SK-N-SH treated with all-trans-retinoic acid at 6 μM for 48 hours (cell line): Measurements from ENCODE around the gene CAPN1.

Experiments
- ATAC-seq: fragments of 200-7000 bp; cut with Tn5 transposase; 3 replicates; pipeline ENCODE4 v1.9.1; 2020; ENCODE audit warnings: mild to moderate bottlenecking, moderate library complexity
- ARNTL ChIP-seq: fragments of 450-650 bp; formaldehyde crosslinking; IDR thresholded peaks from 2 replicates; pipeline ENCODE4 v1.5.0; 2020; ENCODE audit warnings: low read depth, mild to moderate bottlenecking, moderate library complexity, borderline replicate concordance
- BACH2 ChIP-seq: fragments of 250-450 bp; sonication (Bioruptor Pico); IDR thresholded peaks from 2 replicates; pipeline ENCODE4 v1.9.0; 2021; ENCODE audit warnings: mild to moderate bottlenecking, borderline replicate concordance
- CREB5 ChIP-seq: fragments of 250-450 bp; sonication (Bioruptor Pico); IDR thresholded peaks from 2 replicates; pipeline ENCODE4 v1.5.1; 2020; ENCODE audit warnings: low read depth, mild to moderate bottlenecking, moderate library complexity
- CSDC2 ChIP-seq: fragments of 250-450 bp; sonication (Bioruptor Pico); IDR thresholded peaks from 2 replicates; pipeline ENCODE4 v1.5.0; 2020; ENCODE audit warnings: mild to moderate bottlenecking, moderate library complexity
- CSRNP3 ChIP-seq: fragments of 250-450 bp; sonication (Bioruptor Pico); IDR thresholded peaks from 2 replicates; pipeline ENCODE4 v1.5.1; 2021; ENCODE audit warnings: mild to moderate bottlenecking, moderate library complexity
- ESRRG ChIP-seq: fragments of 250-450 bp; sonication (Bioruptor Pico); IDR thresholded peaks from 2 replicates; pipeline ENCODE4 v1.6.1; 2021; ENCODE audit warnings: mild to moderate bottlenecking
- GLIS3 ChIP-seq: fragments of 250-450 bp; sonication (Bioruptor Pico); IDR thresholded peaks from 2 replicates; pipeline ENCODE4 v1.5.0; 2020; ENCODE audit warnings: mild to moderate bottlenecking, moderate library complexity
- ISL1 ChIP-seq: fragments of 250-450 bp; sonication (Bioruptor Pico); IDR thresholded peaks from 2 replicates; pipeline ENCODE4 v2.1.2; 2022; ENCODE audit warnings: mild to moderate bottlenecking, moderate library complexity
- PPARA ChIP-seq: fragments of 250-450 bp; sonication (Bioruptor Pico); IDR thresholded peaks from 2 replicates; pipeline ENCODE4 v1.5.0; 2020; ENCODE audit warnings: mild to moderate bottlenecking, borderline replicate concordance
- RARB ChIP-seq: fragments of 250-450 bp; sonication (Bioruptor Pico); IDR thresholded peaks from 2 replicates; pipeline ENCODE4 v1.8.0; 2021; ENCODE audit warnings: mild to moderate bottlenecking, moderate library complexity
- SNAI2 ChIP-seq: fragments of 250-450 bp; sonication (Bioruptor Pico); IDR thresholded peaks from 2 replicates; pipeline ENCODE4 v1.5.0; 2020; ENCODE audit warnings: mild to moderate bottlenecking, moderate library complexity
- TCF4 ChIP-seq: fragments of 250-450 bp; sonication (Bioruptor Pico); IDR thresholded peaks from 2 replicates; pipeline ENCODE4 v1.8.0; 2021; ENCODE audit warnings: mild to moderate bottlenecking, moderate library complexity, borderline replicate concordance
- TOX ChIP-seq: fragments of 250-450 bp; sonication (Bioruptor Pico); IDR thresholded peaks from 2 replicates; pipeline ENCODE4 v1.8.0; 2021; ENCODE audit warnings: mild to moderate bottlenecking, moderate library complexity, borderline replicate concordance
- ZC3H10 ChIP-seq: fragments of 250-450 bp; sonication (Bioruptor Pico); IDR thresholded peaks from 2 replicates; pipeline ENCODE4 v1.5.1; 2021; ENCODE audit warnings: mild to moderate bottlenecking, moderate library complexity
- ZFP3 ChIP-seq: fragments of 250-450 bp; sonication (Bioruptor Pico); IDR thresholded peaks from 2 replicates; pipeline ENCODE4 v1.5.0; 2020; ENCODE audit warnings: mild to moderate bottlenecking, moderate library complexity
- ZFP30 ChIP-seq: fragments of 450-650 bp; formaldehyde crosslinking; IDR thresholded peaks from 2 replicates; pipeline ENCODE4 v1.5.0; 2022; ENCODE audit warnings: mild to moderate bottlenecking, moderate library complexity
- ZNF565 ChIP-seq: fragments of 450-650 bp; formaldehyde crosslinking; conservative IDR thresholded peaks from 2 replicates; pipeline ENCODE4 v1.5.0; 2020; ENCODE audit warnings: low read depth, mild to moderate bottlenecking, moderate library complexity
- ZNF70 ChIP-seq: fragments of 450-650 bp; formaldehyde crosslinking; IDR thresholded peaks from 2 replicates; pipeline ENCODE4 v1.5.0; 2020; ENCODE audit warnings: mild to moderate bottlenecking, moderate library complexity
- ZNF8 ChIP-seq: fragments of 450-650 bp; formaldehyde crosslinking; IDR thresholded peaks from 2 replicates; pipeline ENCODE4 v1.5.0; 2020; ENCODE audit warnings: mild to moderate bottlenecking, moderate library complexity
- TF ChIP-seq, protein P1 (sequence below): fragments of 250-450 bp; sonication (Bioruptor Pico); IDR thresholded peaks from 2 replicates; pipeline ENCODE4 v1.8.0; 2021; ENCODE audit warnings: low read depth, mild to moderate bottlenecking, moderate library complexity, borderline replicate concordance
- TF ChIP-seq, protein P2 (sequence below): fragments of 250-450 bp; sonication (Bioruptor Pico); IDR thresholded peaks from 2 replicates; pipeline ENCODE4 v1.8.0; 2020; ENCODE audit warnings: mild to moderate bottlenecking, moderate library complexity, borderline replicate concordance
- TF ChIP-seq, protein P3 (sequence below): fragments of 250-450 bp; sonication (Bioruptor Pico); IDR thresholded peaks from 2 replicates; pipeline ENCODE4 v1.5.0; 2020; ENCODE audit warnings: mild to moderate bottlenecking, moderate library complexity

CAPN1 gene

DNA sequence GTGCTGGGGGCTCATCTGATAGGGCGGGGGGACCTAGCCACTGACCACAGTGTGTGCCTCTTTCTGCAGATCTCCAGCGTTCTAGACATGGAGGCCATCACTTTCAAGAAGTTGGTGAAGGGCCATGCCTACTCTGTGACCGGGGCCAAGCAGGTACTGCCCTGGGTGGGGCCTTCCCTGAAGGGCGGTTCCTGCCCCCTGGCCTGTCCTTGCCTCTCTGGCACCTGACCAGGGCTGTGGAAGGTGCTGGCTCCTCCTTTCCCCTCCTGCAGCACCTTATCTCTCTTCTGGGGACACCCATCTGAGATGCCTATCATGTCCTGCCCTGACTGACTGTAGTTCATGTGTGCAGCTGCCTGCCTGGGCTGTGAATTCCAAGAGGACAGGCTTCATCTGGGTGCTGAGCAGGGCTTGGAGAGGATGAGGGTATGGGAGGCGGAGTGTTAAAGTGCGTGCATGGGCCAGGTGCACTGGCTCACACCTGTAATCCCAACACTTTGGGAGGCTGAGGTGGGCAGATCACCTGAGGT, 5.5 kb downstream of the CAPN1 start:
- ATAC-seq: no peak
- no peak for TF ChIP-seq CSDC2 (CRISPR knock-in tag)
- TF ChIP-seq ZC3H10: no peak
- no peak for TF ChIP-seq ISL1 (CRISPR knock-in tag)
- TF ChIP-seq RARB (CRISPR knock-in tag): no peak
- no peak for TF ChIP-seq ESRRG (CRISPR knock-in tag)
- TF ChIP-seq ARNTL (CRISPR knock-in tag): no peak
- no peak for TF ChIP-seq SNAI2 (CRISPR knock-in tag)
- no peak for TF ChIP-seq TOX (CRISPR knock-in tag)
- TF ChIP-seq BACH2 (CRISPR knock-in tag): no peak
- TF ChIP-seq TCF4 (CRISPR knock-in tag): no peak

GRCh38 chr11:65187971-65188461, 6.3 kb downstream of the CAPN1 start:
- no peak for TF ChIP-seq SNAI2 (CRISPR knock-in tag)
- TF ChIP-seq ZC3H10: no peak
- TF ChIP-seq ZNF565 (CRISPR knock-in tag): no peak
- TF ChIP-seq, protein P1, sequence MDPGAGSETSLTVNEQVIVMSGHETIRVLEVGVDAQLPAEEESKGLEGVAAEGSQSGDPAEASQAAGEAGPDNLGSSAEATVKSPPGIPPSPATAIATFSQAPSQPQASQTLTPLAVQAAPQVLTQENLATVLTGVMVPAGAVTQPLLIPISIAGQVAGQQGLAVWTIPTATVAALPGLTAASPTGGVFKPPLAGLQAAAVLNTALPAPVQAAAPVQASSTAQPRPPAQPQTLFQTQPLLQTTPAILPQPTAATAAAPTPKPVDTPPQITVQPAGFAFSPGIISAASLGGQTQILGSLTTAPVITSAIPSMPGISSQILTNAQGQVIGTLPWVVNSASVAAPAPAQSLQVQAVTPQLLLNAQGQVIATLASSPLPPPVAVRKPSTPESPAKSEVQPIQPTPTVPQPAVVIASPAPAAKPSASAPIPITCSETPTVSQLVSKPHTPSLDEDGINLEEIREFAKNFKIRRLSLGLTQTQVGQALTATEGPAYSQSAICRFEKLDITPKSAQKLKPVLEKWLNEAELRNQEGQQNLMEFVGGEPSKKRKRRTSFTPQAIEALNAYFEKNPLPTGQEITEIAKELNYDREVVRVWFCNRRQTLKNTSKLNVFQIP (CRISPR knock-in tag): no peak
- TF ChIP-seq ZNF70: no peak
- no peak for TF ChIP-seq PPARA (CRISPR knock-in tag)
- TF ChIP-seq GLIS3 (CRISPR knock-in tag): no peak
- no peak for TF ChIP-seq CSRNP3 (CRISPR knock-in tag)
- TF ChIP-seq, protein P2, sequence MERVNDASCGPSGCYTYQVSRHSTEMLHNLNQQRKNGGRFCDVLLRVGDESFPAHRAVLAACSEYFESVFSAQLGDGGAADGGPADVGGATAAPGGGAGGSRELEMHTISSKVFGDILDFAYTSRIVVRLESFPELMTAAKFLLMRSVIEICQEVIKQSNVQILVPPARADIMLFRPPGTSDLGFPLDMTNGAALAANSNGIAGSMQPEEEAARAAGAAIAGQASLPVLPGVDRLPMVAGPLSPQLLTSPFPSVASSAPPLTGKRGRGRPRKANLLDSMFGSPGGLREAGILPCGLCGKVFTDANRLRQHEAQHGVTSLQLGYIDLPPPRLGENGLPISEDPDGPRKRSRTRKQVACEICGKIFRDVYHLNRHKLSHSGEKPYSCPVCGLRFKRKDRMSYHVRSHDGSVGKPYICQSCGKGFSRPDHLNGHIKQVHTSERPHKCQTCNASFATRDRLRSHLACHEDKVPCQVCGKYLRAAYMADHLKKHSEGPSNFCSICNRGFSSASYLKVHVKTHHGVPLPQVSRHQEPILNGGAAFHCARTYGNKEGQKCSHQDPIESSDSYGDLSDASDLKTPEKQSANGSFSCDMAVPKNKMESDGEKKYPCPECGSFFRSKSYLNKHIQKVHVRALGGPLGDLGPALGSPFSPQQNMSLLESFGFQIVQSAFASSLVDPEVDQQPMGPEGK: no peak
- no peak for TF ChIP-seq TOX (CRISPR knock-in tag)
- no peak for TF ChIP-seq ARNTL (CRISPR knock-in tag)
- TF ChIP-seq TCF4 (CRISPR knock-in tag): no peak
- ATAC-seq: no peak

DNA sequence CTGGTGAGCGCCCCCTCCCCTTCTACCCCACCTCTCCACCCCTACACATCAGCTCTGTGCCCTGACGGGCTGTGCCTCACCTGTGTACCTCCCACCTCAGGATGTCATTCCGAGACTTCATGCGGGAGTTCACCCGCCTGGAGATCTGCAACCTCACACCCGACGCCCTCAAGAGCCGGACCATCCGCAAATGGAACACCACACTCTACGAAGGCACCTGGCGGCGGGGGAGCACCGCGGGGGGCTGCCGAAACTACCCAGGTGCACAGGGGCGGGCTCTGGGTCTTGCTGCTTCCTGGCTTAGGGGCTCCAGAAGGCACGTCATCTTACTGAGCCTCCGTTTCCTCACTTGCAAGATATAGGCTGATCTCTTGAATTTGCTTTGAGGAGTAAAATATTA, 6.8 kb downstream of the CAPN1 start:
- no peak for ATAC-seq
- TF ChIP-seq, protein P2: no peak
- TF ChIP-seq CSDC2 (CRISPR knock-in tag) (no peak), CSRNP3 (CRISPR knock-in tag) (no peak), TOX (CRISPR knock-in tag) (no peak), RARB (CRISPR knock-in tag) (no peak), CREB5 (CRISPR knock-in tag) (no peak), BACH2 (CRISPR knock-in tag) (no peak), GLIS3 (CRISPR knock-in tag) (no peak), ZFP3 (CRISPR knock-in tag) (no peak), PPARA (CRISPR knock-in tag) (no peak), ZNF70 (no peak), ESRRG (CRISPR knock-in tag) (no peak), ZC3H10 (no peak), ZNF8 (no peak), ZFP30 (no peak)
- TF ChIP-seq, protein P1 (CRISPR knock-in tag): no peak
- TF ChIP-seq, protein P3, sequence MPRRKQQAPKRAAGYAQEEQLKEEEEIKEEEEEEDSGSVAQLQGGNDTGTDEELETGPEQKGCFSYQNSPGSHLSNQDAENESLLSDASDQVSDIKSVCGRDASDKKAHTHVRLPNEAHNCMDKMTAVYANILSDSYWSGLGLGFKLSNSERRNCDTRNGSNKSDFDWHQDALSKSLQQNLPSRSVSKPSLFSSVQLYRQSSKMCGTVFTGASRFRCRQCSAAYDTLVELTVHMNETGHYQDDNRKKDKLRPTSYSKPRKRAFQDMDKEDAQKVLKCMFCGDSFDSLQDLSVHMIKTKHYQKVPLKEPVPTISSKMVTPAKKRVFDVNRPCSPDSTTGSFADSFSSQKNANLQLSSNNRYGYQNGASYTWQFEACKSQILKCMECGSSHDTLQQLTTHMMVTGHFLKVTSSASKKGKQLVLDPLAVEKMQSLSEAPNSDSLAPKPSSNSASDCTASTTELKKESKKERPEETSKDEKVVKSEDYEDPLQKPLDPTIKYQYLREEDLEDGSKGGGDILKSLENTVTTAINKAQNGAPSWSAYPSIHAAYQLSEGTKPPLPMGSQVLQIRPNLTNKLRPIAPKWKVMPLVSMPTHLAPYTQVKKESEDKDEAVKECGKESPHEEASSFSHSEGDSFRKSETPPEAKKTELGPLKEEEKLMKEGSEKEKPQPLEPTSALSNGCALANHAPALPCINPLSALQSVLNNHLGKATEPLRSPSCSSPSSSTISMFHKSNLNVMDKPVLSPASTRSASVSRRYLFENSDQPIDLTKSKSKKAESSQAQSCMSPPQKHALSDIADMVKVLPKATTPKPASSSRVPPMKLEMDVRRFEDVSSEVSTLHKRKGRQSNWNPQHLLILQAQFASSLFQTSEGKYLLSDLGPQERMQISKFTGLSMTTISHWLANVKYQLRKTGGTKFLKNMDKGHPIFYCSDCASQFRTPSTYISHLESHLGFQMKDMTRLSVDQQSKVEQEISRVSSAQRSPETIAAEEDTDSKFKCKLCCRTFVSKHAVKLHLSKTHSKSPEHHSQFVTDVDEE (CRISPR knock-in tag): no peak
